Measurements from ENCODE around the gene LHX3.

- no peak for TF ChIP-seq CTCF (conservative IDR thresholded peaks at IDR 0.05)
- no peak for TF ChIP-seq EZH2 (IDR thresholded peaks at IDR 0.05; ENCODE audit: low read depth)
Measured at GRCh38 chr9:136211441-136212344, 6.8 kb upstream of the LHX3 start.

Data from PC-9 (cell line).